WTC11 (cell line): ENCODE measurements around the gene ANXA6.

Experiments used
- CREB1 ChIP-seq: sonication (generic); formaldehyde crosslinking; IDR thresholded peaks from 2 replicates; pipeline ENCODE4 v1.8.0; 2023; ENCODE audit warnings: mild to moderate bottlenecking, missing genetic modification reagents
- ETV6 ChIP-seq: sonication (generic); formaldehyde crosslinking; IDR thresholded peaks from 2 replicates; pipeline ENCODE4 v1.8.1; 2022; ENCODE audit warnings: mild to moderate bottlenecking, missing genetic modification reagents
- FOXJ3 ChIP-seq: sonication (generic); formaldehyde crosslinking; IDR thresholded peaks from 2 replicates; pipeline ENCODE4 v1.9.0; 2021; ENCODE audit warnings: missing genetic modification reagents, mild to moderate bottlenecking, borderline replicate concordance
- JUN ChIP-seq: sonication (generic); formaldehyde crosslinking; IDR thresholded peaks from 2 replicates; pipeline ENCODE4 v1.8.0; 2023; ENCODE audit warnings: mild to moderate bottlenecking, missing genetic modification reagents
- RELA ChIP-seq: sonication (generic); formaldehyde crosslinking; IDR thresholded peaks from 2 replicates; pipeline ENCODE4 v1.8.1; 2022; ENCODE audit warnings: missing genetic modification reagents, mild to moderate bottlenecking, borderline replicate concordance
- TF ChIP-seq, protein P1 (sequence below): fragments of 200-600 bp; IDR thresholded peaks from 2 replicates; pipeline ENCODE4 v1.8.0; 2022; ENCODE audit warnings: antibody characterized with exemption
- TF ChIP-seq, protein P2 (sequence below): sonication (generic); formaldehyde crosslinking; IDR thresholded peaks from 2 replicates; pipeline ENCODE4 v1.8.0; 2022; ENCODE audit warnings: mild to moderate bottlenecking, missing genetic modification reagents
- TF ChIP-seq, protein P3 (sequence below): fragments of 250-450 bp; sonication (Bioruptor Pico); IDR thresholded peaks from 2 replicates; pipeline ENCODE4 v1.9.0; 2021; ENCODE audit warnings: mild to moderate bottlenecking, borderline replicate concordance
- TF ChIP-seq, protein P4 (sequence below): sonication (generic); formaldehyde crosslinking; IDR thresholded peaks from 2 replicates; pipeline ENCODE4 v1.8.1; 2022; ENCODE audit warnings: low read depth, missing genetic modification reagents, borderline replicate concordance
- TF ChIP-seq, protein P5 (sequence below): sonication (generic); formaldehyde crosslinking; IDR thresholded peaks from 2 replicates; pipeline ENCODE4 v1.8.1; 2023; ENCODE audit warnings: mild to moderate bottlenecking, missing genetic modification reagents, moderate library complexity
- TF ChIP-seq, protein P6 (sequence below): sonication (generic); formaldehyde crosslinking; IDR thresholded peaks from 2 replicates; pipeline ENCODE4 v1.8.0; 2022; ENCODE audit warnings: mild to moderate bottlenecking, missing genetic modification reagents

DNA sequence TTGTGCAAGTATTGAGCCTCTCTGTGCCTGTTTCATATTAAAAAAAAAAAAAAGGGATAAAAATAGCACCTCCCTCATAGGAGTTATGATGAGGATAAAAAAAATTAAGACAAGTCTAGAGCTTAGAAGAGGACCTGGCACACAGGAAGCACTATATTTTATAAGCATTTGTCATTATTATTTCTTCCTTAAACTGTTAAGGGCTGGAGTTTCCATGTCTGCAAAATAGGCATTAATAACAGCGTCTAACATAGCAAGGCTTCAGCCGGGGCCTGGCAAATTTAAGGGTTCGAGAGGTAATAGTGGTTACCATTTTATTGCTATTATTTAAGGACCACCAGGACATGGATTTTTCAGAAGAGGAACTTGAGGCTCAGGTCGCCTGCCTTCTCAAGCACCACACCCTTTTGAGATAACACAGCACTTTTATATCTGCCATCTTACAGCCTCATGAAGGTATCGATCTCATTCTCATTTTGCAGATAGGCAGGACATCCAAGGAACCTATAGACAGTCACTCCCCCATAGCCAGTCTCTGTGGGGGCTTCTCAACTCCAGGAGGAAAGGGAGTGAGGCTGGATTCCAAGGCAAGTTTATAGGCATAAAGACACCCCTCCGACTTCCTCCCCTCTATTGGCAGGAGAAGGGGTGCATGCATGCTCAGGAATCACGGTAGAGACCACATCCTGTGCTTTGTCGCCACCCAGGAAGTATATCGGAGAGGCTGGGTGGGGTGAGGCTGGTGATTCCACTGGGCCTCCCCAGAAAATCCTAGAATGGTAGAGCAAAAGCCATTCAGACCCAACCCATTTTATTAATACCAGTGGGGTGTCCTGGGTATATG lies 2.4 kb downstream of the ANXA6 start:
- TF ChIP-seq, protein P1, sequence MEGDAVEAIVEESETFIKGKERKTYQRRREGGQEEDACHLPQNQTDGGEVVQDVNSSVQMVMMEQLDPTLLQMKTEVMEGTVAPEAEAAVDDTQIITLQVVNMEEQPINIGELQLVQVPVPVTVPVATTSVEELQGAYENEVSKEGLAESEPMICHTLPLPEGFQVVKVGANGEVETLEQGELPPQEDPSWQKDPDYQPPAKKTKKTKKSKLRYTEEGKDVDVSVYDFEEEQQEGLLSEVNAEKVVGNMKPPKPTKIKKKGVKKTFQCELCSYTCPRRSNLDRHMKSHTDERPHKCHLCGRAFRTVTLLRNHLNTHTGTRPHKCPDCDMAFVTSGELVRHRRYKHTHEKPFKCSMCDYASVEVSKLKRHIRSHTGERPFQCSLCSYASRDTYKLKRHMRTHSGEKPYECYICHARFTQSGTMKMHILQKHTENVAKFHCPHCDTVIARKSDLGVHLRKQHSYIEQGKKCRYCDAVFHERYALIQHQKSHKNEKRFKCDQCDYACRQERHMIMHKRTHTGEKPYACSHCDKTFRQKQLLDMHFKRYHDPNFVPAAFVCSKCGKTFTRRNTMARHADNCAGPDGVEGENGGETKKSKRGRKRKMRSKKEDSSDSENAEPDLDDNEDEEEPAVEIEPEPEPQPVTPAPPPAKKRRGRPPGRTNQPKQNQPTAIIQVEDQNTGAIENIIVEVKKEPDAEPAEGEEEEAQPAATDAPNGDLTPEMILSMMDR: no peak
- no peak for TF ChIP-seq ETV6 (CRISPR knock-in tag)
- TF ChIP-seq RELA (CRISPR knock-in tag): no peak
- TF ChIP-seq, protein P2, sequence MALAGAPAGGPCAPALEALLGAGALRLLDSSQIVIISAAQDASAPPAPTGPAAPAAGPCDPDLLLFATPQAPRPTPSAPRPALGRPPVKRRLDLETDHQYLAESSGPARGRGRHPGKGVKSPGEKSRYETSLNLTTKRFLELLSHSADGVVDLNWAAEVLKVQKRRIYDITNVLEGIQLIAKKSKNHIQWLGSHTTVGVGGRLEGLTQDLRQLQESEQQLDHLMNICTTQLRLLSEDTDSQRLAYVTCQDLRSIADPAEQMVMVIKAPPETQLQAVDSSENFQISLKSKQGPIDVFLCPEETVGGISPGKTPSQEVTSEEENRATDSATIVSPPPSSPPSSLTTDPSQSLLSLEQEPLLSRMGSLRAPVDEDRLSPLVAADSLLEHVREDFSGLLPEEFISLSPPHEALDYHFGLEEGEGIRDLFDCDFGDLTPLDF (CRISPR knock-in tag): no peak
- TF ChIP-seq, protein P3, sequence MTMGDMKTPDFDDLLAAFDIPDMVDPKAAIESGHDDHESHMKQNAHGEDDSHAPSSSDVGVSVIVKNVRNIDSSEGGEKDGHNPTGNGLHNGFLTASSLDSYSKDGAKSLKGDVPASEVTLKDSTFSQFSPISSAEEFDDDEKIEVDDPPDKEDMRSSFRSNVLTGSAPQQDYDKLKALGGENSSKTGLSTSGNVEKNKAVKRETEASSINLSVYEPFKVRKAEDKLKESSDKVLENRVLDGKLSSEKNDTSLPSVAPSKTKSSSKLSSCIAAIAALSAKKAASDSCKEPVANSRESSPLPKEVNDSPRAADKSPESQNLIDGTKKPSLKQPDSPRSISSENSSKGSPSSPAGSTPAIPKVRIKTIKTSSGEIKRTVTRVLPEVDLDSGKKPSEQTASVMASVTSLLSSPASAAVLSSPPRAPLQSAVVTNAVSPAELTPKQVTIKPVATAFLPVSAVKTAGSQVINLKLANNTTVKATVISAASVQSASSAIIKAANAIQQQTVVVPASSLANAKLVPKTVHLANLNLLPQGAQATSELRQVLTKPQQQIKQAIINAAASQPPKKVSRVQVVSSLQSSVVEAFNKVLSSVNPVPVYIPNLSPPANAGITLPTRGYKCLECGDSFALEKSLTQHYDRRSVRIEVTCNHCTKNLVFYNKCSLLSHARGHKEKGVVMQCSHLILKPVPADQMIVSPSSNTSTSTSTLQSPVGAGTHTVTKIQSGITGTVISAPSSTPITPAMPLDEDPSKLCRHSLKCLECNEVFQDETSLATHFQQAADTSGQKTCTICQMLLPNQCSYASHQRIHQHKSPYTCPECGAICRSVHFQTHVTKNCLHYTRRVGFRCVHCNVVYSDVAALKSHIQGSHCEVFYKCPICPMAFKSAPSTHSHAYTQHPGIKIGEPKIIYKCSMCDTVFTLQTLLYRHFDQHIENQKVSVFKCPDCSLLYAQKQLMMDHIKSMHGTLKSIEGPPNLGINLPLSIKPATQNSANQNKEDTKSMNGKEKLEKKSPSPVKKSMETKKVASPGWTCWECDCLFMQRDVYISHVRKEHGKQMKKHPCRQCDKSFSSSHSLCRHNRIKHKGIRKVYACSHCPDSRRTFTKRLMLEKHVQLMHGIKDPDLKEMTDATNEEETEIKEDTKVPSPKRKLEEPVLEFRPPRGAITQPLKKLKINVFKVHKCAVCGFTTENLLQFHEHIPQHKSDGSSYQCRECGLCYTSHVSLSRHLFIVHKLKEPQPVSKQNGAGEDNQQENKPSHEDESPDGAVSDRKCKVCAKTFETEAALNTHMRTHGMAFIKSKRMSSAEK (CRISPR knock-in tag): no peak
- TF ChIP-seq JUN: no peak
- TF ChIP-seq, protein P4, sequence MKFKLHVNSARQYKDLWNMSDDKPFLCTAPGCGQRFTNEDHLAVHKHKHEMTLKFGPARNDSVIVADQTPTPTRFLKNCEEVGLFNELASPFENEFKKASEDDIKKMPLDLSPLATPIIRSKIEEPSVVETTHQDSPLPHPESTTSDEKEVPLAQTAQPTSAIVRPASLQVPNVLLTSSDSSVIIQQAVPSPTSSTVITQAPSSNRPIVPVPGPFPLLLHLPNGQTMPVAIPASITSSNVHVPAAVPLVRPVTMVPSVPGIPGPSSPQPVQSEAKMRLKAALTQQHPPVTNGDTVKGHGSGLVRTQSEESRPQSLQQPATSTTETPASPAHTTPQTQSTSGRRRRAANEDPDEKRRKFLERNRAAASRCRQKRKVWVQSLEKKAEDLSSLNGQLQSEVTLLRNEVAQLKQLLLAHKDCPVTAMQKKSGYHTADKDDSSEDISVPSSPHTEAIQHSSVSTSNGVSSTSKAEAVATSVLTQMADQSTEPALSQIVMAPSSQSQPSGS (CRISPR knock-in tag): no peak
- TF ChIP-seq, protein P5, sequence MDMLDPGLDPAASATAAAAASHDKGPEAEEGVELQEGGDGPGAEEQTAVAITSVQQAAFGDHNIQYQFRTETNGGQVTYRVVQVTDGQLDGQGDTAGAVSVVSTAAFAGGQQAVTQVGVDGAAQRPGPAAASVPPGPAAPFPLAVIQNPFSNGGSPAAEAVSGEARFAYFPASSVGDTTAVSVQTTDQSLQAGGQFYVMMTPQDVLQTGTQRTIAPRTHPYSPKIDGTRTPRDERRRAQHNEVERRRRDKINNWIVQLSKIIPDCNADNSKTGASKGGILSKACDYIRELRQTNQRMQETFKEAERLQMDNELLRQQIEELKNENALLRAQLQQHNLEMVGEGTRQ (CRISPR knock-in tag): no peak
- no peak for TF ChIP-seq CREB1
- TF ChIP-seq, protein P6, sequence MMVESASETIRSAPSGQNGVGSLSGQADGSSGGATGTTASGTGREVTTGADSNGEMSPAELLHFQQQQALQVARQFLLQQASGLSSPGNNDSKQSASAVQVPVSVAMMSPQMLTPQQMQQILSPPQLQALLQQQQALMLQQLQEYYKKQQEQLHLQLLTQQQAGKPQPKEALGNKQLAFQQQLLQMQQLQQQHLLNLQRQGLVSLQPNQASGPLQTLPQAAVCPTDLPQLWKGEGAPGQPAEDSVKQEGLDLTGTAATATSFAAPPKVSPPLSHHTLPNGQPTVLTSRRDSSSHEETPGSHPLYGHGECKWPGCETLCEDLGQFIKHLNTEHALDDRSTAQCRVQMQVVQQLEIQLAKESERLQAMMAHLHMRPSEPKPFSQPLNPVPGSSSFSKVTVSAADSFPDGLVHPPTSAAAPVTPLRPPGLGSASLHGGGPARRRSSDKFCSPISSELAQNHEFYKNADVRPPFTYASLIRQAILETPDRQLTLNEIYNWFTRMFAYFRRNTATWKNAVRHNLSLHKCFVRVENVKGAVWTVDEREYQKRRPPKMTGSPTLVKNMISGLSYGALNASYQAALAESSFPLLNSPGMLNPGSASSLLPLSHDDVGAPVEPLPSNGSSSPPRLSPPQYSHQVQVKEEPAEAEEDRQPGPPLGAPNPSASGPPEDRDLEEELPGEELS (CRISPR knock-in tag): no peak
- no peak for TF ChIP-seq FOXJ3
